Nephron (organoid): Measurements from ENCODE around the gene SIL1.
A peak's percentile ranks its signal among the peaks of the same experiment; 100 is the strongest.
"Not testable (repeated sequence)": the region's sequence is repeated elsewhere in the genome, so short reads cannot be mapped to it uniquely, and the experiment has no call there.

Experiments
- H3K27ac Mint-ChIP-seq, 3 experiments: 2 replicates each; pipeline ENCODE4 v1.8.0; 2020; ENCODE audit warnings: mixed read lengths in 3 of 3, mild to moderate bottlenecking in 2 of 3, moderate library complexity in 1 of 3
- H3K27me3 Mint-ChIP-seq: 2 replicates; pipeline ENCODE4 v1.8.0; 2021; ENCODE audit warnings: low read depth, mild to moderate bottlenecking, moderate library complexity, mixed read lengths
- H3K36me3 Mint-ChIP-seq: 2 replicates; pipeline ENCODE4 v1.8.0; 2020; ENCODE audit warnings: low read depth, mixed read lengths
- H3K4me1 Mint-ChIP-seq: 2 replicates; pipeline ENCODE4 v1.8.0; 2020; ENCODE audit warnings: mixed read lengths
- H3K4me3 Mint-ChIP-seq, 3 experiments: 2 replicates each; pipeline ENCODE4 v1.8.0; 2020; ENCODE audit warnings: mild to moderate bottlenecking in 3 of 3, mixed read lengths in 3 of 3, moderate library complexity in 2 of 3
- H3K9me3 Mint-ChIP-seq: 2 replicates; pipeline ENCODE4 v1.8.0; 2020; ENCODE audit warnings: mixed read lengths
- CTCF ChIP-seq, 3 experiments: fragments of 200-600 bp; sonication (generic); IDR thresholded peaks; one replicate each; pipeline ENCODE4 v1.5.0; 2021; ENCODE audit warnings: antibody characterized with exemption in 3 of 3; ENCODE audit not compliant: unreplicated experiment in 3 of 3

The SIL1 gene

GRCh38 chr5:139016186-139016585 is 182.0 kb downstream of the SIL1 start:
- H3K27me3 Mint-ChIP-seq: no peaks in the 10 kb centered on the region
- H3K4me1 Mint-ChIP-seq: peaks cover 8% of the 10 kb centered on the region
- H3K27ac Mint-ChIP-seq: no peak overlapping the region
- H3K4me3 Mint-ChIP-seq: no peak overlapping the region
- H3K9me3 Mint-ChIP-seq: peaks cover 6% of the 10 kb centered on the region
- H3K36me3 Mint-ChIP-seq: peaks cover 41% of the 10 kb centered on the region
- TF ChIP-seq CTCF (IDR thresholded peaks at IDR 0.05; ENCODE audit: unreplicated experiment in 3 of 3): no peak

GRCh38 chr5:139014726-139015125 is 183.4 kb downstream of the SIL1 start:
- Mint-ChIP-seq H3K4me1 (peaks cover 2% of the 10 kb centered on the region), H3K9me3 (peaks cover 6% of the 10 kb centered on the region), H3K27me3 (no peaks in the 10 kb centered on the region), H3K27ac (no peak overlapping the region), H3K4me3 (no peak overlapping the region), H3K36me3 (peaks cover 31% of the 10 kb centered on the region)
- TF ChIP-seq CTCF (IDR thresholded peaks at IDR 0.05; ENCODE audit: unreplicated experiment in 3 of 3): no peak

- TF ChIP-seq CTCF (IDR thresholded peaks at IDR 0.05; ENCODE audit: unreplicated experiment in 3 of 3): no peak
- Mint-ChIP-seq H3K4me3 (peak overlapping the region; percentile 37 to 75 (median 70)), H3K9me3 (peaks cover 6% of the 10 kb centered on the region), H3K27me3 (no peaks in the 10 kb centered on the region), H3K36me3 (peaks cover 17% of the 10 kb centered on the region), H3K4me1 (no peaks in the 10 kb centered on the region), H3K27ac (peak overlapping the region; percentile 60 to 91 (median 74))
Observed at GRCh38 chr5:139012176-139012575, 186.0 kb downstream of the SIL1 start.

GRCh38 chr5:139011156-139011555 is 187.0 kb downstream of the SIL1 start:
- H3K4me1 Mint-ChIP-seq, H3K27me3 Mint-ChIP-seq, H3K9me3 Mint-ChIP-seq: not testable (repeated sequence)
- Mint-ChIP-seq H3K36me3 (peaks cover 13% of the 10 kb centered on the region), H3K27ac (peak overlapping the region; percentile 60 to 91 (median 74)), H3K4me3 (peak overlapping the region; percentile 79 to 85 (median 82))

- Mint-ChIP-seq H3K27ac (no peak overlapping the region), H3K9me3 (peaks cover 14% of the 10 kb centered on the region), H3K27me3 (no peaks in the 10 kb centered on the region), H3K4me3 (no peak overlapping the region), H3K36me3 (peaks cover 29% of the 10 kb centered on the region), H3K4me1 (peaks cover 5% of the 10 kb centered on the region)
- TF ChIP-seq CTCF (IDR thresholded peaks at IDR 0.05; ENCODE audit: unreplicated experiment in 3 of 3): no peak
Observed at GRCh38 chr5:139004374-139005307, 193.5 kb downstream of the SIL1 start.

GRCh38 chr5:138999674-139000073 is 198.5 kb downstream of the SIL1 start:
- Mint-ChIP-seq H3K27ac (no peak overlapping the region), H3K4me3 (no peak overlapping the region), H3K9me3 (peaks cover 28% of the 10 kb centered on the region), H3K27me3 (no peaks in the 10 kb centered on the region), H3K4me1 (peaks cover 5% of the 10 kb centered on the region), H3K36me3 (peaks cover 49% of the 10 kb centered on the region)
- no peak for TF ChIP-seq CTCF (IDR thresholded peaks at IDR 0.05; ENCODE audit: unreplicated experiment in 3 of 3)
